Measurements from ENCODE around the gene ANKRD13B.

The ANKRD13B gene

DNA sequence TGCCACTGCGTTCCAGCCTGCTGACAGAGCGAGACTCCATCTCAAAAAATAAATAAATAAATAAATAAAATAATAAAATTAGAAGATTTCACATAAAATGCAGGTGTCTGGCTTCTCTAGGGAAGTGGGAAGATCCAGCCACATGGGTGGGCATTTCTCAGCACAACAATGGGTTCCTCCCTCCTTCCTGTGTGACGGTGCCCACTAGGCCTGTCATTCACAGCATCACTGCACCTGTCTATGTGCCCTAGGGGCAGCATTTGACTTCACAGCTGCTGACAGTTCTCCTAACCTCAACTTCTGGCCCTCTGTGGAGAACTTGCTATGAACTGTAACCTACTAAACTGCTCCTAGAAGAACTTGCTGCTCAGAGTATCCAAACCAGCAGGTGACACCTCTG lies 29.1 kb upstream of the ANKRD13B start:
- in situ Hi-C loops (cut with MboI; ENCODE audit: low sequenced_read_pairs, unreplicated experiment) = no loop called here
- TF ChIP-seq, protein P1, sequence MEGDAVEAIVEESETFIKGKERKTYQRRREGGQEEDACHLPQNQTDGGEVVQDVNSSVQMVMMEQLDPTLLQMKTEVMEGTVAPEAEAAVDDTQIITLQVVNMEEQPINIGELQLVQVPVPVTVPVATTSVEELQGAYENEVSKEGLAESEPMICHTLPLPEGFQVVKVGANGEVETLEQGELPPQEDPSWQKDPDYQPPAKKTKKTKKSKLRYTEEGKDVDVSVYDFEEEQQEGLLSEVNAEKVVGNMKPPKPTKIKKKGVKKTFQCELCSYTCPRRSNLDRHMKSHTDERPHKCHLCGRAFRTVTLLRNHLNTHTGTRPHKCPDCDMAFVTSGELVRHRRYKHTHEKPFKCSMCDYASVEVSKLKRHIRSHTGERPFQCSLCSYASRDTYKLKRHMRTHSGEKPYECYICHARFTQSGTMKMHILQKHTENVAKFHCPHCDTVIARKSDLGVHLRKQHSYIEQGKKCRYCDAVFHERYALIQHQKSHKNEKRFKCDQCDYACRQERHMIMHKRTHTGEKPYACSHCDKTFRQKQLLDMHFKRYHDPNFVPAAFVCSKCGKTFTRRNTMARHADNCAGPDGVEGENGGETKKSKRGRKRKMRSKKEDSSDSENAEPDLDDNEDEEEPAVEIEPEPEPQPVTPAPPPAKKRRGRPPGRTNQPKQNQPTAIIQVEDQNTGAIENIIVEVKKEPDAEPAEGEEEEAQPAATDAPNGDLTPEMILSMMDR (IDR thresholded peaks at IDR 0.05; ENCODE audit: borderline replicate concordance, control extremely low read depth, extremely low read depth, insufficient read depth, missing control alignments) = no peak

DNA sequence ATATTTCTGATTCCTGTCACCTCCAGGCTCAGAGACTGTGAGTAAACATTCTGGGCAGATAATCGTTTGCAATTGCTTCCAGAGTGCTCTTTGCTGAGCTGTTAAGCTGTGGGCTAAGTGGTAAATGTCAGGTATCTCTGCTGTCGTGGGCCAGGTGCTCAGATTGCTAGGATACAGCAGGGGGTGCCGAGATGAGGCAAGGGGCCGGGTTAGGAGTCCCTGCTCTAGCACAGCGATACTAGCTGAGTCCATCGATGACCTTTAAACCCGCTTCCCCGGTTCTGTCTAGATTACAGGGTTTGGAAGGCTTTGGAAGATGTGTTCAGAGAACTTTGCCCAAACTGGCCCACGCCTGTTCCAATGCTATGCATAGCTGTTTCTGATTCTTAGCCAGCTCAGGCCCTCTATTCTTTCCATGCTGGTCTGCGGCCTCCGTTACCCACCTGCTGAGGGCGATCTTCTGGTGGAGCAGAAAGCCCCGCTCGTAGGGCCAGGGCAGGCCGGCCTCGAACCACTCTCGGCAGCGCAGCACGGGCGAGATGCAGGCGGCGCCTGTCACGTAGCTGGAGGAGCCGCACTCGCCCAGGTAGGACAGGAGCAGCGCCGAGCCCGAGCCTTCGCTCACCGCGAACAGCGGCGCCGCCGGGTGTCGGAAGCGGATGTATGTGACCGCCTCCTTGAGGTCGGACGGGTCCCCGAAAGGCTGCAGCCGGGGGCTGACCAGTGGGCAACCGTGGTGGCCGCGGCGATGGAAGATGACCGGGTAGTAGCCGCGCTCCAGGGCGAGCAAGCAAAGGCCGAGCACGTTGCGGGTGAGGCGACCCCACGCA lies 27.1 kb upstream of the ANKRD13B start:
- in situ Hi-C loops (cut with MboI; ENCODE audit: low sequenced_read_pairs, unreplicated experiment) = no loop called here
- TF ChIP-seq, protein P1 (IDR thresholded peaks at IDR 0.05; ENCODE audit: borderline replicate concordance, control extremely low read depth, extremely low read depth, insufficient read depth, missing control alignments) = peak; percentile 3
- peak; percentile 77 for DNase-seq (ENCODE audit: low spot score)

More for the DNA sequence above, 29.1 kb upstream of the ANKRD13B start:
- peak; percentile 12 for DNase-seq (ENCODE audit: low spot score)

DNA sequence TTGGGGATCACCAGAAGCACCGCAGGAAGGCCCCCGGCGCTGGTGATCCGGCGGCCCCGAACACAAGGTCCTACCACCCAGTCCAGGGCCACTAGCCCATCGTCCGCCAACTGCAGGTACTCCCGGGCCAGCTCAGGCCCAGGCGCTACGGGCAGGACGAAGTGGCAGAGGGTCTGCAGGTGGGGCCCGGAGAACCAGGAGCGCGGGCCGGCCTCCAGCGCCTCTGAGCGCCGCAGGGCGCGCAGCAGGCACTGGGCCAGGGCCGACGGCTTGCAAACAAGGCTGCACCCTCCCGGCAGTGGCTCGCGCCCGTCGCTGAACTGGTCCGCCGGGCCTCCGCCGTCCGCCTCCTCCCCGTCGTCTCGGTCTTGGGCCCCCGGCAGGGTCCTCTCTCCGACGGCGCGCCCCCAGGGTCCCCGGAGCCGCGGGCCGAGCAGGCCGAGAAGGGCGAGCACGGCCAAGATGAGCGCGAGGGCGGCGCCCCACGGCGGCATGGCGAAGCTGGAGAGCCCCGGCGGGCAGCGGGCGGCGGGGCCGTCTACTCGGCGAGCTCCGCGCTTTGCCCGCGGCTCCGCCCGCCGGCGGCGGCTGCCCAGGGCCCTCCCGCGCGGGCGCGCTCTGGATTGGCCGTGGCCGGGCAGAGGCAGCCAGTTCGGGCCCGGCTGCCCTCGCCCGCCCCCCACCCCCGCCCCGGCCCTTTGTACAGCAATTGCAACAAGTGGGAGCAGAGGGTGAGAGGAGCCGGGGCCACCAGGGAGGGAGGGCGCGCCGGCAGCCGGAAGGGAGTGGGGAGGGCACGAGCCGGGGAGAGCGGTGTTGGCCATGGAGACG lies 26.2 kb upstream of the ANKRD13B start, which contains the start of gene ABHD15:
TSS of gene ABHD15 (minus strand) at position 565 of the 831 bp plus-strand sequence. CDS start at position 494, 71 bp downstream.
- TF ChIP-seq, protein P1 (IDR thresholded peaks at IDR 0.05; ENCODE audit: borderline replicate concordance, control extremely low read depth, extremely low read depth, insufficient read depth, missing control alignments) = peak; percentile 14
- DNase-seq (ENCODE audit: low spot score) = peak; percentile 74
- in situ Hi-C loops (cut with MboI; ENCODE audit: low sequenced_read_pairs, unreplicated experiment) = no loop called here

DNA sequence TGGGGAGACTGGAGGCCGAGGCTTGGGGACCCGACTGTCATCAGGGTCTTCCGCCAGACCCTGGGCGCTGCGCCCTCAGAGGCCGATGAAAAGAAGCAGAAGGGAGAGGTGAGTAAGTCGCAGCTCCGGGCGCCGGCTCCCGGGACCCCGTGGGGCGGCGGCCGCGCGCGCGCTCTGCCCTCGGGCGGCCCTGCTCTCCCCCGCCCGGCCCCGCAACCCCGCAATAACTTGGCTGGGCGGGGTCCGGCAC lies 25.7 kb upstream of the ANKRD13B start:
- TF ChIP-seq, protein P1 (IDR thresholded peaks at IDR 0.05; ENCODE audit: borderline replicate concordance, control extremely low read depth, extremely low read depth, insufficient read depth, missing control alignments) = no peak
- no peak for DNase-seq (ENCODE audit: low spot score)
- in situ Hi-C loops (cut with MboI; ENCODE audit: low sequenced_read_pairs, unreplicated experiment) = no loop called here

DNA sequence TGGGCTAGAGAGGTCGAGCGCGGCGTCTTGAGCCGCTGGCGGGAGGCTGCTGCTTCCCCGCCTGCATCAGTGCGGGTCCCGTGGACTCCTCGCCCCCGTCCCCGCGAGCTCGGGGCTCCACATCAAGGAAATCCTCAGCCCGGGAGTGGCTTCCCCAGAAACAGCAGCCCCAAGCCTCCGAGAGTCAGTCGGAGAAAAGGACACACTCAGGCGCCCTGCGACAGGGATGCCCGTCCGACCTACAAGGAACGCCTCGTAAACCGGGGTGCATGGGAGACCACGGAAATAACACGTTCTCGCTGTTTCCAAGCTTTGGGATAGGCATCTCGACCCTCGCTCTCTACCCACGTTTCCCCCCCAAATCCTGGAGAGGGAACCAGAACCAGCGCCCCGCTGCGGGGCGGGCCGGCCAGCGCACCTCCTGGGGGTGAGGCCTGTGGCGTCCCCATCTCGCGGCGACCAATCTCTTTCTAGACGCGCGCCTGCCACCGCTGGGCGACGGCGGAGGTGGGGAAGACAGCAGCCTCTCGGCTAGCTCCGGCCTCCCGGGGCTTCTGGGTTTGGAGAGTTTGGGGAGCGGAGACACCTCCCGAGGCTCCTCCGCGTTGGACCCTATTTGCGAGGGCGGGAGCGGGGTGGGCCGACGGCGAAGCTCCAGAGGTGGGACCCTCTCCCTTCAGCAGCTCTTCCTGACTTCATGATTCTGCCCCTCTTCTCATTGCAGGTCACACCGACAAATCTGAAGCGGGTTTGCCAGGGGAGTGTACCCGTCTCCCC lies 25.2 kb upstream of the ANKRD13B start:
- in situ Hi-C loops (cut with MboI; ENCODE audit: low sequenced_read_pairs, unreplicated experiment) = no loop called here
- peak; percentile 87 for DNase-seq (ENCODE audit: low spot score)
- TF ChIP-seq, protein P1 (IDR thresholded peaks at IDR 0.05; ENCODE audit: borderline replicate concordance, control extremely low read depth, extremely low read depth, insufficient read depth, missing control alignments) = peak; percentile 46

Measured in GM13976 (cell line).